K562 (cell line): ENCODE results near the gene ZC3H12C. TPM values are rescaled to one million over a fixed set of nuclear protein-coding genes. Genes with fewer than 3 reads are reported as not detected.

Source experiments
- CTCF ChIP-seq, 3 experiments: IDR thresholded peaks in 2 of 3; conservative IDR thresholded peaks in 1 of 3; 2 replicates each; pipeline ENCODE4 v1.5.1; 2011 to 2012; ENCODE audit warnings: low read length in 3 of 3, mild to moderate bottlenecking in 3 of 3, control low read depth in 2 of 3, improper control_type of control experiment in 1 of 3, inconsistent platforms in 1 of 3, low read depth in 1 of 3, mixed read lengths in 1 of 3, moderate library complexity in 1 of 3; ENCODE audit not compliant: insufficient read depth in 2 of 3
- E2F6 ChIP-seq, 2 experiments: IDR thresholded peaks; 2 replicates each; pipeline ENCODE4 v1.6.1; 2011; ENCODE audit warnings: borderline replicate concordance in 1 of 2, control low read depth in 1 of 2, low read depth in 1 of 2, low read length in 1 of 2, mild to moderate bottlenecking in 1 of 2, mixed read lengths in 1 of 2, moderate library complexity in 1 of 2; ENCODE audit not compliant: insufficient read depth in 1 of 2, insufficient read length in 1 of 2, poor library complexity in 1 of 2, severe bottlenecking in 1 of 2; ENCODE audit errors: extremely low read depth in 1 of 2
- RAD21 ChIP-seq, 2 experiments: fragments of 250-450 bp in 1 of 2; fragments of 450-650 bp in 1 of 2; sonication (Bioruptor Pico) in 1 of 2; formaldehyde crosslinking in 1 of 2; IDR thresholded peaks in 1 of 2; conservative IDR thresholded peaks in 1 of 2; 2 replicates each; pipeline versions ENCODE4 v1.4.0 to v1.8.0; 2020 to 2022; ENCODE audit warnings: mild to moderate bottlenecking in 2 of 2, moderate library complexity in 1 of 2
- ZNF134 ChIP-seq: fragments of 250-450 bp; sonication (Bioruptor Pico); conservative IDR thresholded peaks from 2 replicates; pipeline ENCODE4 v1.4.0; 2020
- ZNF407 ChIP-seq: fragments of 450-650 bp; IDR thresholded peaks from 2 replicates; pipeline ENCODE4 v1.6.1; 2016; ENCODE audit warnings: low read depth
- polyA plus RNA-seq, 8 experiments: library from polyadenylated mRNA; depleted of rRNA in 4 of 8; stranded (reverse) in 5 of 8; unstranded in 3 of 8; fragments of >200 nt; fragmentation: Nextera tagmentation in 2 of 8; fragmentation: Illumina TruSeq in 1 of 8; extraction: Ambion mirVana in 2 of 8; extraction: Trizol in 1 of 8; gene quantifications; 2 replicates each; pipeline versions ENCODE4 v1.2.1 to v1.2.3, GENCODE V29; 2011 to 2014; ENCODE audit warnings: inconsistent platforms in 1 of 8, missing spikeins in 1 of 8
- total RNA-seq, 7 experiments: library from RNA; depleted of rRNA in 6 of 7; stranded (reverse); fragments of >200 nt in 6 of 7; fragmentation: Illumina TruSeq in 2 of 7; extraction: Trizol in 2 of 7; gene quantifications; 2 replicates each; pipeline versions ENCODE4 v1.2.1 to v1.2.3, GENCODE V29; 2011 to 2021; ENCODE audit warnings: low replicate concordance in 1 of 7

The ZC3H12C gene
- total and polyA plus RNA-seq, 9 of the 15 experiments (the other 6 are each of a cell fraction or from before 2014, with no cell fraction given): 0.56 to 5.9 (median 3.3) TPM

GRCh38 chr11:110098645-110099044, 5.5 kb downstream of the ZC3H12C start (continued):
- peak in 1 of 3 experiments; percentile 17; a peak in 1 of 6 replicates for TF ChIP-seq CTCF (IDR thresholded peaks at IDR 0.05 in 2 of 3, conservative IDR thresholded peaks at IDR 0.05 in 1 of 3; ENCODE audit: insufficient read depth in 2 of 3, low read depth in 1 of 3, low read length in 3 of 3)
- no peak for TF ChIP-seq E2F6 (IDR thresholded peaks at IDR 0.05; ENCODE audit: borderline replicate concordance in 1 of 2, extremely low read depth in 1 of 2, insufficient read depth in 1 of 2, insufficient read length in 1 of 2, low read depth in 1 of 2, low read length in 1 of 2, poor library complexity in 1 of 2, severe bottlenecking in 1 of 2)
- TF ChIP-seq ZNF134 (CRISPR knock-in tag): no peak
- peak; percentile 38 to 65; a peak in 3 of 4 replicates for TF ChIP-seq RAD21 (CRISPR knock-in tag; conservative IDR thresholded peaks at IDR 0.05 in 1 of 2, IDR thresholded peaks at IDR 0.05 in 1 of 2)
- TF ChIP-seq ZNF407: no peak
